MM.1S (cell line): ENCODE results near the gene LRRC4B.

Experiments
- DNase-seq: peaks from one replicate; pipeline ENCODE4 v3.0.0-alpha.2; 2015
- H2AFZ ChIP-seq: fragments of 300-600 bp; sonication (generic); 2 replicates; pipeline ENCODE4 v1.6.0; 2016; ENCODE audit warnings: antibody characterized with exemption, low read length
- H3F3A ChIP-seq: fragments of 300-600 bp; sonication (generic); 2 replicates; pipeline ENCODE4 v1.6.1; 2016; ENCODE audit warnings: mild to moderate bottlenecking, antibody characterized with exemption, low read length, moderate library complexity, mixed read lengths; ENCODE audit not compliant: insufficient read depth
- H3K27ac ChIP-seq: fragments of 300-600 bp; sonication (generic); 2 replicates; pipeline ENCODE4 v1.5.1; 2016; ENCODE audit warnings: mild to moderate bottlenecking, low read length
- H3K27me3 ChIP-seq: fragments of 300-600 bp; sonication (generic); replicated peaks from 2 replicates; pipeline ENCODE4 v1.6.0; 2016; ENCODE audit warnings: low read length; ENCODE audit not compliant: insufficient read depth
- H3K36me3 ChIP-seq: fragments of 300-600 bp; sonication (generic); replicated peaks from 2 replicates; pipeline ENCODE4 v1.6.1; 2016; ENCODE audit warnings: mild to moderate bottlenecking, low read length, mixed read lengths; ENCODE audit not compliant: insufficient read depth
- H3K4me1 ChIP-seq: fragments of 300-600 bp; sonication (generic); 2 replicates; pipeline ENCODE4 v1.6.1; 2016; ENCODE audit warnings: low read length, mixed read lengths
- H3K4me2 ChIP-seq: fragments of 300-600 bp; sonication (generic); 2 replicates; pipeline ENCODE4 v1.6.0; 2016; ENCODE audit warnings: low read depth, low read length
- H3K4me3 ChIP-seq: fragments of 300-600 bp; sonication (generic); 2 replicates; pipeline ENCODE4 v1.5.1; 2016; ENCODE audit warnings: low read length, mixed read lengths
- H3K79me2 ChIP-seq: fragments of 300-600 bp; sonication (generic); 2 replicates; pipeline ENCODE4 v1.6.1; 2016; ENCODE audit warnings: mixed run types, low read length, mixed read lengths
- H3K9ac ChIP-seq: fragments of 300-600 bp; sonication (generic); 2 replicates; pipeline ENCODE4 v1.6.1; 2016; ENCODE audit warnings: low read length, mixed read lengths
- H3K9me2 ChIP-seq: fragments of 300-600 bp; sonication (generic); replicated peaks from 2 replicates; pipeline ENCODE4 v1.6.1; 2016; ENCODE audit warnings: mild to moderate bottlenecking, low read length, mixed read lengths; ENCODE audit not compliant: insufficient read depth
- H3K9me3 ChIP-seq: fragments of 300-600 bp; sonication (generic); replicated peaks from 2 replicates; pipeline ENCODE4 v1.6.1; 2016; ENCODE audit warnings: mild to moderate bottlenecking, low read length, mixed read lengths; ENCODE audit not compliant: insufficient read depth
- H4K20me1 ChIP-seq: fragments of 300-600 bp; sonication (generic); 2 replicates; pipeline ENCODE4 v1.6.1; 2016; ENCODE audit warnings: mild to moderate bottlenecking, low read length, moderate library complexity, mixed read lengths; ENCODE audit not compliant: insufficient read depth
- EZH2 ChIP-seq: fragments of 300-600 bp; sonication (generic); optimal IDR thresholded peaks from 2 replicates; pipeline ENCODE3; 2017; ENCODE audit warnings: low read depth, mild to moderate bottlenecking, antibody characterized with exemption, low read length, mixed read lengths
- EZH2phosphoT487 ChIP-seq: fragments of 300-600 bp; sonication (generic); IDR thresholded peaks from 2 replicates; pipeline ENCODE4 v1.6.1; 2018; ENCODE audit warnings: antibody characterized with exemption, low read length
- TF ChIP-seq, protein P1 (sequence below): fragments of 300-600 bp; sonication (generic); IDR thresholded peaks from 2 replicates; pipeline ENCODE4 v1.5.1; 2016; ENCODE audit warnings: antibody characterized with exemption, low read length, mixed read lengths

LRRC4B gene

DNA sequence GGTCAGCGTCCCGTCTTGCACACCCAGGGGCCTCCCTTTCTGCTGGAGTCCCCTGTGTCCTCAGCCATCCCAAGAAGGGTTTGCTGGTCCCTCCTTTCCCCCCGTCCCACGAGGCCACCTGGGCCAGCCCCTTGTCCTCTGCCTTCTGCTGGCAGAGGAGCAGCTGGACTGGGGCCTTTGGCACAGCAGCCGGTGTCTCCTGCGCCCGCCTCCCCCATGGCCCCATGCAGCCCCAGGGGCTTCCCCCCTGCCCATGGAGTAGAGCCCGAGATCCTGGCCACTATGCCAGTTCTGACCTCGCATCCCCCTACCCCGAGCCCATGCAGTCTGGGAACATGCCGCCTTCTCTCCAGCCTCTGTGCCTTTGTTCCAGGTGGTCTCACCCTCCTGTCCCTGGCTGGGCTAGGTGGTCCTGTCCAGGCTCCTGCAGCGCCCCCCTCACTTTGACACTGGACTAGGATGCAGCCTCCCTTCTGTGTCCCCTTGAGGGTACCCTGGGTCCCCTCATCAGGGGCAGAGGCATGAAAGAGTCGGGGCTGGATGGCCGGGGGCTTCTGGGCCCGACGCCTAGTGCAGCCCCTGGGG is 85.9 kb downstream of the LRRC4B start:
- H2AFZ ChIP-seq, result no peak overlapping the region
- H3K9me3 ChIP-seq, result no peaks in the 10 kb centered on the region
- peaks cover 3% of the 10 kb centered on the region; the same call in 1 of the 2 replicates for H4K20me1 ChIP-seq
- 0 out of 2 replicates have a peak, but pooled peaks cover 5% of the 10 kb centered on the region for H3K36me3 ChIP-seq
- H3K4me3 ChIP-seq, result no peak overlapping the region
- no peaks in the 10 kb centered on the region for H3K27me3 ChIP-seq
- H3K9me2 ChIP-seq, result no peaks in the 10 kb centered on the region
- no peak overlapping the region for H3K4me2 ChIP-seq
- no peak overlapping the region for H3K9ac ChIP-seq
- H3F3A ChIP-seq, result no peaks in the 10 kb centered on the region
- no peak for DNase-seq
- no peaks in the 10 kb centered on the region for H3K4me1 ChIP-seq
- no peak overlapping the region for H3K27ac ChIP-seq
- TF ChIP-seq EZH2 (no peak), EZH2phosphoT487 (no peak)
- TF ChIP-seq, protein P1, sequence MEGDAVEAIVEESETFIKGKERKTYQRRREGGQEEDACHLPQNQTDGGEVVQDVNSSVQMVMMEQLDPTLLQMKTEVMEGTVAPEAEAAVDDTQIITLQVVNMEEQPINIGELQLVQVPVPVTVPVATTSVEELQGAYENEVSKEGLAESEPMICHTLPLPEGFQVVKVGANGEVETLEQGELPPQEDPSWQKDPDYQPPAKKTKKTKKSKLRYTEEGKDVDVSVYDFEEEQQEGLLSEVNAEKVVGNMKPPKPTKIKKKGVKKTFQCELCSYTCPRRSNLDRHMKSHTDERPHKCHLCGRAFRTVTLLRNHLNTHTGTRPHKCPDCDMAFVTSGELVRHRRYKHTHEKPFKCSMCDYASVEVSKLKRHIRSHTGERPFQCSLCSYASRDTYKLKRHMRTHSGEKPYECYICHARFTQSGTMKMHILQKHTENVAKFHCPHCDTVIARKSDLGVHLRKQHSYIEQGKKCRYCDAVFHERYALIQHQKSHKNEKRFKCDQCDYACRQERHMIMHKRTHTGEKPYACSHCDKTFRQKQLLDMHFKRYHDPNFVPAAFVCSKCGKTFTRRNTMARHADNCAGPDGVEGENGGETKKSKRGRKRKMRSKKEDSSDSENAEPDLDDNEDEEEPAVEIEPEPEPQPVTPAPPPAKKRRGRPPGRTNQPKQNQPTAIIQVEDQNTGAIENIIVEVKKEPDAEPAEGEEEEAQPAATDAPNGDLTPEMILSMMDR, result no peak
- H3K79me2 ChIP-seq, result peaks cover 23% of the 10 kb centered on the region

DNA sequence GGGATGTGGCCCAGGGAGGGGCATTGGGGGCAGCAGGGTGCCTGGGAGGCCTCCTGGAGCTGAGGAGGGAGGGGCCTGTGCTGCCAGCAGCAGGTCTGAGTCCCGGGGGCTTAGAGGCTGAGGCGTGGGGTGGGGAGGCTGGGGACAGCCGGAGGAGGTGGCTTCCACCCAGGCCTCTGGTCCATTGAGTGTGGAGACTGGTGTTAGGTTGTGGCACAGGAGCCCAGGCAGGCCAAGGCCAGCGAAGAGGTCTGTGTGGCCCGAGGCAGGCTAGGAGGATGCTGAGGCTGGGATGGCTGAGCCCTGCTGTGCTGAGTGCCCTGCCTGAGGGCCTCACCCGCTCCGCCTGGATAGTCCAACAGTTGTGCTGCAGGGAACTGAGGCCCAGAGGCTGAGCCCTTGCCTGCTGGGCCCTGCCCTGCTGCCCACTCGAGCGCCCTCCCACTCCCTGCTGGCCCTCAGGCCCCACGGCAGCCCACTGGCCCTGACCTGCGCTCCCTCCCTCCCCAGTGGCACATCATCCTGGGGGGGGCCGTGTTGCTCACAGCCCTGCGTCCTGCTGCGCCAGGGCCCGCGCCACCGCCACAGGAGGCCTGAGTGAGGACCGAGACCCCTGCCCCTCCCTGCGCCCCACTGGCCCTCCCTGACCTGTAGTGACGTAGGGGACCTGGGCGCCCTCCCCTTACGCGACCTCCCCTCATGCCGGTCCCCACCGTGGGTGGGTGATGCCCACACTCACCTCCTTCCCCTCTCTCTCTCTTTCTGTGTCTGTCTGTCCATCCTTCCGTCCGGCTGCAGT is 86.7 kb downstream of the LRRC4B start:
- H2AFZ ChIP-seq, result no peak overlapping the region
- H3K4me2 ChIP-seq, result no peak overlapping the region
- H3K4me3 ChIP-seq, result no peak overlapping the region
- H3K36me3 ChIP-seq, result 0 out of 2 replicates have a peak, but pooled peaks cover 5% of the 10 kb centered on the region
- no peaks in the 10 kb centered on the region for H3K9me2 ChIP-seq
- peaks cover 31% of the 10 kb centered on the region for H3K79me2 ChIP-seq
- no peak overlapping the region for H3K9ac ChIP-seq
- no peak for DNase-seq
- H3K27ac ChIP-seq, result no peak overlapping the region
- peaks cover 3% of the 10 kb centered on the region; the same call in 1 of the 2 replicates for H4K20me1 ChIP-seq
- H3K9me3 ChIP-seq, result no peaks in the 10 kb centered on the region
- TF ChIP-seq, protein P1, result no peak
- no peak for TF ChIP-seq EZH2phosphoT487
- TF ChIP-seq EZH2, result no peak
- no peaks in the 10 kb centered on the region for H3K4me1 ChIP-seq
- no peaks in the 10 kb centered on the region for H3K27me3 ChIP-seq
- peaks cover 3% of the 10 kb centered on the region; the same call in 1 of the 2 replicates for H3F3A ChIP-seq

DNA sequence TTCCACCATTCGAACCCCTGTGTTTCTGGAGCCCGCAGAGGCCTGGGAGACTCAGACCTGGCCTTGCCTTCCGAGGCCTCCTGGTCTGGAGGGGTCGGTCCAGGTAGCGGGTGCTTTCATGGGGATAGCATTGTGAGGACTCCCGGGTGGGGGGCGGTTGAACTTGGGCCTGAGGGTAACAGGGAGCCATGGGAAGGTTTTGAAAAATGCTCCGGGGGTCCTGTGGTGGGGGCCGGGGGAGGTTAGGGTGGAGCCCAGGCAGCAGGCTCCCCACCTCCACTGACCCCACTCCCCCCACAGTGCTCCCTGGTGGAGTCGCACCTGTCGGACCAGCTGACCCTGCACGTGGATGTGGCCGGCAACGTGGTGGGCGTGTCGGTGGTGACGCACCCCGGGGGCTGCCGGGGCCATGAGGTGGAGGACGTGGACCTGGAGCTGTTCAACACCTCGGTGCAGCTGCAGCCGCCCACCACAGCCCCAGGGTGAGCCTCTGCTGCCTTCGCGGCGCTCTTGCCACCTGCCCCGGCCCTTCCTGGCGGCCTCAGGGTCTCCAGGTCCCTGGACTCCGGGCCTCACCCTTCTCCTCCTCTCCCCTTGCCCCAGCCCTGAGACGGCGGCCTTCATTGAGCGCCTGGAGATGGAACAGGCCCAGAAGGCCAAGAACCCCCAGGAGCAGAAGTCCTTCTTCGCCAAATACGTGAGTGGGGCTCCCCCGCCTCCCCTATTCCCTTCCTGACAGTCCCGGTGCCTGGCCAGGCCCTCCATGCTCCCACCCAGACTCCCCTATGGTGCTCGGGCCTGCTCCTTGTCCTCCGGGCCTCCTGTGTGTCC is 87.7 kb downstream of the LRRC4B start:
- Histone ChIP-seq H3K9ac (no peak overlapping the region), H3K4me1 (no peaks in the 10 kb centered on the region), H3K4me2 (no peak overlapping the region), H3K9me3 (no peaks in the 10 kb centered on the region), H3K4me3 (no peak overlapping the region), H3K36me3 (0 out of 2 replicates have a peak, but pooled peaks cover 5% of the 10 kb centered on the region), H3K27me3 (no peaks in the 10 kb centered on the region), H3F3A (peaks cover 5% of the 10 kb centered on the region; the same call in 1 of the 2 replicates), H3K9me2 (no peaks in the 10 kb centered on the region), H2AFZ (no peak overlapping the region), H3K27ac (no peak overlapping the region), H4K20me1 (peaks cover 3% of the 10 kb centered on the region; the same call in 1 of the 2 replicates), H3K79me2 (peaks cover 31% of the 10 kb centered on the region)
- DNase-seq, result no peak
- TF ChIP-seq, protein P1, result no peak
- TF ChIP-seq EZH2, result no peak
- no peak for TF ChIP-seq EZH2phosphoT487
